GF-D8 (cell line): Measurements from ENCODE around the gene OR2A7.
"Not testable (repeated sequence)": the region's sequence is repeated elsewhere in the genome, so short reads cannot be mapped to it uniquely, and the experiment has no call there.

Source experiments
- DNase-seq: peaks from one replicate; lab custom pipeline; 2025; lab: John Stamatoyannopoulos, UW

Gene OR2A7

DNA sequence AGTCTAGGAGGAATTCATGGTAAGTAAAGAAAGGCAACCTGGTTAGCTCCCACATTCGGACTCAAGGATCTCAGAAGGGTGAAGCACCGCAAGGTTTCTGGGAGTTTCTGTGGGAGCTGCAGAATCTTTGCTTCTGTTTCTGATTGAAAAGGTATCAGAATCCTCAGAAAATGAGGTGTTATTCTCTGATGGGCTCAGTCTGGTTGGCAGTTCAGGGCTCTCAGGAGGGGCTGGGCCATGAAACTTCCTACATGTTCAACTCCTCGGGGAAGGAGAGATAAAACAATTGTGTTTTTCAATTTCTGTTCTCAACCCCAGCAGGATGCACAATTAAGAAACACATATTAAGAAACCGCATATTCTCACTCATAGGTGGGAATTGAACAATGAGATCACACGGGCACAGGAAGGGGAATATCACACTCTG lies 9.1 kb downstream of the OR2A7 start:
- no peak for DNase-seq

- not testable (repeated sequence) for DNase-seq
Measured at GRCh38 chr7:144252307-144252706, 12.3 kb downstream of the OR2A7 start.

DNA sequence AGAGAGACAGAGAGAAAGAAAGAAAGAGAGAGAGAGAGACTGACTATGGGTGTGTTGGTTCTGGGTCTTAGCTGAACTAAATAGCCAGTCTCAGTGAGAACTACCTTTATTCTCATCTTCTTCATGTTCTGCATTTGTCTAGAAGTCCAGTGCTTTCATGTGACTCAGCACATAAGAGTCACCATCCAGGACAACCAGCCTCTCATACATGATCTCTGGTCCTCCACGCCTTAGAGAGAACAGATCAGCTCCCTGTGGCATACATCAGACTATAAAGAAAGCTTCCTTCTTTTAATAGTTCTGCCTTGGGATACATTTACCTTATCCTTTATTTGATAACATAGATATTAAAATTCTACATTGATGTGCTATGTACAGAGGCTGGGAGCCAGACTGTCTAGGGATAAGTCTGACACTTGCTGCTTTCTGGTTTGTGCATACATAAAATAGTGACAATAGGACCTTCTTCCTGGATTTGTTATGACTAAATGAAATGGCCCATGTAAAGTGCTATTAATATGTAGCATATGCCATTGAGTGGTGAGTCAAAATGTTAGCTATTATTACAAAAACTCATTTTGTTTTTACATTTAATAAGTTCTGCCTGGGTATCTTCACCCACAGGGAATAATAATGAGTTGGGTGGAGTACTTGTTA lies 16.8 kb downstream of the OR2A7 start:
- not testable (repeated sequence) for DNase-seq

DNA sequence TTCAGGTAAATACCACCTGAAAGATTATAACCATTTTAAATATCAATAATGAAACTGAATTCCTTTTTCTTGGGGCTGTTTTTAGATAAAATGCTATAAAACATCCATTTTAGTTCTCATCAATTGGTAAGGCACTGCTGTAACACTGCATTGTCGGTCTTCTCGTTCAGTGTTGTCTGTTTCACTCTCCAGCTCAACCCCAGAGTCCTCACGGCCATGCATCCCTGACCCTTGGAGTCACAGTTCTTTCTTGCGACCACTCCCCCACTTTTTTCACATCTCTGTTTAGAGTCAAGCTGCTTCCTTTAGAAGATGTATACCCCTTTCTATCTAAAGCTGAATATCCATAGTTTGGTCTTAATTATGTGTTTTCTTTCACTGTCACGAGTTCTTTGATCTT lies 17.6 kb downstream of the OR2A7 start:
- not testable (repeated sequence) for DNase-seq

DNA sequence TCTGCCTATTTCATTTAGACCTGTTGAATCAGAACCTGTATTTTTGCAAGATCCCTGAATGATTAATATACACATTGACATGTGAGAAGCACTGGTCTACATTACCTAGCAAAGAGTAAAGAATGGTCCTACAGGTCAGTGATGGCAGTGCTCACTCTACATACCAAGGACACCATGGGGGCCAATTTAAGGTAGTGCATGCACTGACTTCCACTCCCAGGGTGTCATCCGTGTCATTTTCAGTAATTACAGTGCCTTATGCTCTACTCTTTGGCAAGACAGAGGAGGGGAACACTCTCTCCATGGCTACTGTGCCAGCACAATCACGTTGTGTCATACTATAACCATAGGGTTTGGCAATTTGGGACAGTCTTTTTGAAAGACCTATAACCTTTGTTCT lies 19.2 kb downstream of the OR2A7 start:
- not testable (repeated sequence) for DNase-seq

GRCh38 chr7:144239365-144239764 lies 25.2 kb downstream of the OR2A7 start, which contains the start of gene OR2A42:
Gene OR2A42, minus strand, starts transcription at chr7:144239605. Its CDS starts 6,762 bp downstream, at chr7:144232843.
- not testable (repeated sequence) for DNase-seq

- DNase-seq: not testable (repeated sequence)
Measured at GRCh38 chr7:144238530-144239082, 26.0 kb downstream of the OR2A7 start.

GRCh38 chr7:144233039-144233438 lies 31.6 kb downstream of the OR2A7 start:
- not testable (repeated sequence) for DNase-seq

- DNase-seq: not testable (repeated sequence)
Measured at GRCh38 chr7:144231027-144231426, 33.6 kb downstream of the OR2A7 start.

- DNase-seq: not testable (repeated sequence)
Measured at GRCh38 chr7:144228810-144229209, 35.8 kb downstream of the OR2A7 start.

DNA sequence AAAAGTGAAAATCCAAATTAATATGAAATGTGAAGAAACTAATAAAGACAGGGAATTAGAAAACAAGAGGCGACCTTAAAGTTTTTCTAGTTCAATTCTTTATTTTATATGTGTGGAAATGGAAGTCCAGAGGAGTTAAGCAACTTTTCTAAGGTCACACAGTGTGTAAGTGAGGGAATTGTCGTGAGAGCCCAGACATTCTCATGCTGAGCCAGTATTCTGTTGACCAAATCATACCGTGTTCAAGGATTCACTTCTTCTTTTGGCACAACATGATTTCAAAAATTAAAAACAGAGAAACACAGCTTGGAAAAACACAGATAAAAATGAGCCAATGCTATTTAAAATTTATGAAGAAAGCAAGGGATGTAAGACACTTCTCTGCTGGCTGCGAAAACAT lies 37.7 kb downstream of the OR2A7 start:
- DNase-seq: not testable (repeated sequence)

DNA sequence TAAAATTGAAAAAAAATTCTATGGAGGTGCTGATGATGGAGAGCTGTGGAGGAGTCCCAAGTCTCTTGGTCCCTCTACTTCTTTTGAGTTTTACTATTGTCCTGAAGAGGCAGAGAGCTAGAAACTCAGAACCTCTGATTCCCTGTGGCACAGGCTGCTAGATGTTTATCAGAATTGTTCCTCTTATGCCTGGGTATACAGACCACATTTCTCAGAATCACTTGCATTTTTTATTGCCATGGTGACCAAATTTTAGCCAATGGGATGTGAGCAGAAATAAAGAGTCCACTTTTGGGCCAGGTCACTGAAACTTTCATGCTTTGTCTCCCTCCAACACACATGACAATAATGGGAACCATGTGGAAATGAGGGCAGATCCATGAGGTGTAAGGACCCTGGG lies 40.9 kb downstream of the OR2A7 start:
- DNase-seq: not testable (repeated sequence)

DNA sequence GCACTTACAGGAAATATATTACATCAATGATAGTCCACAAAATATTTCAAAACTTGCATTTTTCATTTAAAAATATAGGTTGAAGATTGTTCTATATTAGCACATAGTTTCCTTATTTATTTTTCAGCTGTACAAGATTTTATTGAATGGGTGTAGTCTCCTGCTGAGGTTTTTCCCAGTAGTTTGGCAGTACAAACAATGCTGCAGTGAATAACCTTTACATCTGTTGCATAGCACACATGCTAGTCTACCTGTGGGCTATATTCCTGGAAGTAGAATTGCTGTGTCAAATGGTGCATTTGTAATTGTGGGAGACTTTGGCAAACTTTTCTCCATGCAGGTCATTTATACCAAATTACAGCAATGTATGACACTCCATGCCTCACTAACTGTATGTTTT lies 44.1 kb downstream of the OR2A7 start:
- not testable (repeated sequence) for DNase-seq

DNA sequence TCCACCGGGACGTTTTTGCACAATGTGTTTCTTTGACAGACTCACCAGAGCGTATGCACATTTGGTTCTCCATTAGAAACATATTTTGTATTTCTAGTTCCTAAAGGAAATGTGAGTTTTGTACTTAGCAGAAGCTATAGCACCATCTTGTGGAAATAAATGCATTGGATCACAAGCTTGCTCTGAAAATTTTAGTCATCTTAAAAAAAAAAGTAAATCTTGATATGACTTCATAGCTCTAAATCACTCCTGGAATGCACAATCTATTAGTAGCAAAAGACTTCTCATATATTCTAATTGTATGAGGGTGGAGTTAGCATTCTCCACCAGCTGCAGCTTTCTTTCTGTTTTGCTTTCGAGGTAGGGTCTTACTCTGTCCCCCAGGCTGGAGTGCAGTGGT lies 45.4 kb downstream of the OR2A7 start:
- DNase-seq: not testable (repeated sequence)

GRCh38 chr7:144218581-144218980 lies 46.0 kb downstream of the OR2A7 start:
- DNase-seq: not testable (repeated sequence)

DNA sequence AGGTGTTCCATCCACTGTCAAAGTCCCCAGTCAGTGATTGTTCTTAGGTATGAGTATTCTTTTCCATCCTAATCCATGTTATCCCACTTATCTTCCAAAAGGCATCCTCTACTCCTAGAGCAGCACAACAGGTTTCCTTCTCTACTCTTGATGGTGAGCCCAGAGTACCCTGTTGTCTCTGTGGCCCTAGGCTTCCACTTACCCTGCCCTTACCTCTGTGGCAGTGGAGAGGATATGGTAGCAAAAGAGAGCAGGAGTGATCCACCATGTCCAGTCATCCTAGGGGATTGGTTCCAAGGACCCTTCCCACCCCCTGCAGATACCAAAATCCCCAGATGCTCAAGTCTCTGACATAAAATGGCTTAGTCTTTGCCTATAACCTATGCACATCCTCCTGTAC lies 47.4 kb downstream of the OR2A7 start:
- DNase-seq: not testable (repeated sequence)
